ENCODE measurements around the gene DLEC1.

DNA sequence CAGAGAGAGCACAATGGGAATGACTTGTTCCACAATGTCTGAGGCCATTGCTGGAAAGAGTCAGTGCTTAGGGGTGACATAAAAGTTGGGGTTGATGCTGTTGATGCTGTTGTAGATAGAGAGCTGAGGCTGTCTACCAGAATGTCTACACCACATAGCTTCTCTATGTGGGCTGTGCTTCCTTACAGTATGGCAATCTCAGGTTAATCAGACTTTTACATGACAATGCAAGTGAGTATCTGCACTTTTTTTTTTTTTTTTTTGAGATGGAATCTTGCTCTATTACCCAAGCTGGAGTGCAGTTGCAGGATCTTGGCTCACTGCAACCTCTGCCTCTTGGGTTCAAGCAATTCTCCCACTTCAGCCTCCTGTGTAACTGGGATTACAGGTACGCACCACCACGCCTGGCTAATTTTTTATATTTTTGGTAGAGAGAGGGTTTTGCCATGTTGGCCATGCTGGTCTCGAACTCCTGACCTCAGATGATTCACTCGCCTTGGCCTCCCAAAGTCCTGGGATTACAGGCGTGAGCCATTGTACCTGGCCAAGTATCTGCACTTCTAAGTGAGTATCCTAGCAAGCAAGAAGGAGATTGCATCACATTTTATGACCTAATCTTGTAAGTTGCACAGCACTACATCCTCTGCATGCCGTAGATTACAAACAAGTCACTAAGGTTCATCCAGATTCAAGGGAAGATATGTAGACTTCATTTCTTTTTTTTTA, 28.7 kb downstream of the DLEC1 start:
- TF ChIP-seq, protein P1, sequence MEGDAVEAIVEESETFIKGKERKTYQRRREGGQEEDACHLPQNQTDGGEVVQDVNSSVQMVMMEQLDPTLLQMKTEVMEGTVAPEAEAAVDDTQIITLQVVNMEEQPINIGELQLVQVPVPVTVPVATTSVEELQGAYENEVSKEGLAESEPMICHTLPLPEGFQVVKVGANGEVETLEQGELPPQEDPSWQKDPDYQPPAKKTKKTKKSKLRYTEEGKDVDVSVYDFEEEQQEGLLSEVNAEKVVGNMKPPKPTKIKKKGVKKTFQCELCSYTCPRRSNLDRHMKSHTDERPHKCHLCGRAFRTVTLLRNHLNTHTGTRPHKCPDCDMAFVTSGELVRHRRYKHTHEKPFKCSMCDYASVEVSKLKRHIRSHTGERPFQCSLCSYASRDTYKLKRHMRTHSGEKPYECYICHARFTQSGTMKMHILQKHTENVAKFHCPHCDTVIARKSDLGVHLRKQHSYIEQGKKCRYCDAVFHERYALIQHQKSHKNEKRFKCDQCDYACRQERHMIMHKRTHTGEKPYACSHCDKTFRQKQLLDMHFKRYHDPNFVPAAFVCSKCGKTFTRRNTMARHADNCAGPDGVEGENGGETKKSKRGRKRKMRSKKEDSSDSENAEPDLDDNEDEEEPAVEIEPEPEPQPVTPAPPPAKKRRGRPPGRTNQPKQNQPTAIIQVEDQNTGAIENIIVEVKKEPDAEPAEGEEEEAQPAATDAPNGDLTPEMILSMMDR (IDR thresholded peaks at IDR 0.05): no peak
- no peak for TF ChIP-seq POLR2AphosphoS5 (IDR thresholded peaks at IDR 0.05)
- TF ChIP-seq POLR2A (IDR thresholded peaks at IDR 0.05): no peak

All from suprapubic skin (tissue), 4 donors.